Retina (tissue), 1 donor: Measurements from ENCODE around the gene COL23A1.
A peak's percentile ranks its signal among the peaks of the same experiment; 100 is the strongest.

Source experiments
- DNase-seq: peaks from one replicate; pipeline ENCODE4 v3.0.0-alpha.2; 2016

COL23A1 gene

DNA sequence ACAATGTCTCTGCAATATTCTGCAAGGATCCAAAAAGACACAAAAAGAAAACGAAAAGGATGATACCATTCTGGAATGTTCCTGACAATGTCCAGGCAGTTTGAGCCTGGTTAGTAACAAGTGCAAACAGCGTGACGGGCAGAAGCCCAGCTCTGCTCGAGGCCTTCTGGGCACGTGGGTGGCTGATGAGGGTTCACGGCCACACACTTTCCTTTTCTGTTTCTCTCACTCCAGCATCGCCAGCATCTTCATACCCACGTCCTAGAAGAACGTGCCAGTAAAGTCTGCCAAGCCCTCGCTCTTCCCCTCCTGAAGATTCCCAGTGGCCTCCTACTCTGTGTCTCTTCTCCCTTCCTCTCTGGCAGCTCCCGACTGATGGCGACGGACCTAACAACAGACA is 36.7 kb downstream of the COL23A1 start:
- DNase-seq, result no peak

DNA sequence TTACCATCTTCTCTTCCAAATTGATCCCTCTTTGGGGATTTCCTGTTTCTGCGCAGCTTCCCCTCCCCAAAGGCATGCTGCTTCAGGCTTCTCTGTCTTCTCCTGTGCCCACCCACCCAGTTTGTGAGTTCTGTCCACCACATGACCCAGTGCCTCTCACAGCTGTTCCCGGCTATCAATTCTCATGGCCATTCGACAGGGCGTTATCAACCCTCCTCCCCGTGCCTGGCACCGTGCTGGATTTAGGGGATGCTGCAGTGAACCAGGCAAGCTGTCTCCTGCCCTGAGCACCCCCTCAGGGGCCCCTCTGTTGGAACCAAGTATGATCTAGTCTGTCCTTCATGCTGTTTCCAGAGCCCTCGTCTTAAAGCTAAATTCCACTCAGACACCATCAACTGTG is 38.7 kb downstream of the COL23A1 start:
- DNase-seq, result no peak

DNA sequence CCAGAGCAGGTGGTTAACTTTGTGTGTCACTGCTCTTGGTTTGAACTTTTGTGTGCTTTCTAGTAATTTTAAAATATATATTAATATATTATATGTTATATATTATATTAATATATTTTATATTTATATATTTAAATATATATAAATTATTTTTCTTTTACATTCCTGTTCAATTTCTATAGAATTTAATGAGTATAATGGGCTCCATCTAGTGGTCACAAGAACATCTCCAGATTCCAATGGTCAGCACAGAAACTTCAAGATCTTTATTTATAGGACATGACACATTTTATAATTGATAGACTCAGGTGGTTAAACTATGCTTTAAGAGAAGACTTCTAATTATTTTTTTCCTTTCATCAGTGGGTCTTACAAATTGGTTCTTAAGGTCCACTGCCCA is 39.1 kb downstream of the COL23A1 start:
- no peak for DNase-seq

DNA sequence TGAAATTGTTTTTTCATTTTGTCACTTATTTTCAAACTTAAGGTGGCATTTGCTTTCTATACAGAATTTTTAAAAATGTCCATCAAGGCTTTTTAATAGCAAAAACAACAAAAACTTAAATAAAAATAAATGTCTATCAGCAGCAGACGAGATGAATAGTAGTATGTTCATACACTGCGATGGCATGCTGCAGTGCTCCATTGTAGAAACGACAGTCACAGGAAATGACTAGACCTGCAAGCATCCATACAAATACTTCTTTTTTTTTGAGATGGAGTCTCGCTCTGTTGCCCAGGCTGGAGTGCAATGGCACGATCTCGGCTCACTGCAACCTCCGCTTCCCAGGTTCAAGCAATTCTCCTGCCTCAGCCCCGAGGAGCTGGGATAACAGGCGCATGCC is 41.4 kb downstream of the COL23A1 start:
- no peak for DNase-seq

DNA sequence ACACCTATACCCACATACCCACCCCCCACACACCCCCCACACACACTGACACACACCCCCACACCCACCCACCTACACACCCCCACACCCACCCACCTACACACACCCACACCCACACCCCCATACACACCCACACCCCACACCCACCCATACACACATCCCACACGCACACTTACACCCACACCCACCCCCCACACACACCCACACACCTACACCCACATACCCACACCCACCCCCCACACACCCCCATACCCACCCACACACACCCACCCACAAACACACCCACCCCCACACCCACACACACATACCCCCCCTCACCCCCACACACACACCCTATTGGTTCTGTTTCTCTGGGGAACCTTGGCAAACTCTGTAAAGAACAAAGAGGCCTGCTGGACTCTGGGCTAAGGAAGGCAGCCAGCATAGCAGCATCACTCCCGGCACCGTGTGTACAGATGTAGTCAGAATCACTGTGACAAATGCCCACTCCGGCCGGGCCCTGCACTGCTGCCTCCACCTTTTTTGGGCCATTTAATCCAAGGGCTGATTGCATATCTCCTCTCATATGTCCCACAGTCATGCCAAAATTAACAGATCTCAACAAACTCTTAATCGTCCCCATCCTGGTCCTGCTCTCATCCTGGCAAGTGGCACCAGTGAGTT is 42.3 kb downstream of the COL23A1 start:
- no peak for DNase-seq

- DNase-seq, result no peak
Observed at GRCh38 chr5:178547052-178547666, 43.0 kb downstream of the COL23A1 start.

- no peak for DNase-seq
Observed at GRCh38 chr5:178546675-178547033, 43.5 kb downstream of the COL23A1 start.

GRCh38 chr5:178545941-178546674 is 44.1 kb downstream of the COL23A1 start:
- DNase-seq, result no peak

GRCh38 chr5:178545176-178545575 is 45.0 kb downstream of the COL23A1 start:
- DNase-seq, result no peak

DNA sequence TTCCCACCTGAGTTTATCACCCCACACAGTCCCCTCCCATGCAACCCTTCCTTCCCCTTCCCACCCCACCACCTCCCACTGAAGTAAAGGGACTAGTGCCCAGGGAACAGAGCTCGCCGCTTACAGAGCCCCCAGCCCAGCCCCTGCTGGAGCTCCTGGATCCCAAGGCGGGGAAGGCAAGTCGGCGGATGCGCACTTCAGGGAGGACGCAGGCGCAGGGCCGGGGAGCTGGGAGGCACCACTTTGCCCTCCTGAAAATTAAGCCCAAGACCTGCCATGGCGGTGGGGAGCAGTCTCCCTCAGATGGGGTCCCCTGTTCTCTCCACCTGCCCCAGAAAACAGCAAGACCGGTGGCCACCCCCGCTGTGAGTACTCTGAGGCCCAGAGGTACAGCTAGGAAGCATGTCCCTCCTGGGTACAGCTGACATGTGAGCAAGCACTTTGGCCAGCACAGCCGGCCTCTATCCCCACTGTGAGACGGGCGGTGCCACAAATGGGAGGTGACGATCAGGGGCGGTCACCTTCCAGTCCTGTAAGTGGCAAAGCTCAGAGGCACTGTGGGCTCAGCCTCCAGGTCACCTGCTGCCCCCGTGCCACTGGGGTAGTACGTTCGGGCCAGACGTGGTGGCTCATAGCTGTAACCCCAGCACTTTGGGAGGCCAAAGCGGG is 45.9 kb downstream of the COL23A1 start:
- no peak for DNase-seq

DNA sequence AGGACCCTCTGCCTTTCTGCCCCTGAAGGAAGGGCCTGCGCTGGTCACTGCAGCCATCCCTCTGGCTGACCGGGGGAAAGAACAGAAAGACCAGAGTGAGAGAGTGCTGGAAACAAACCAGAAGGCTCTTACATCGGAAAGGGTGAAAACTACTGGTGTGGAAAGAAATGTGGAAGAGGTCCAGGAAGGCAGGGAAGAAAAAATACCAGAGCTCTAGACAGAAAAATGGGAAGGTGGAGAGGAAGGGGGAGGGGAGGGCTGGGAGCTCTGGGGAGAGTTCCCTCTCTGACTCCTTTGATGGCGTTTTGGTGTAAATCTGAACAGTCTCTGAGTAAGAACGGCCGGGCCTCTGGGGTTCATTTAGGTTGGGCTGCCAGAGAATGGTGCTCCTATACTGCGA is 47.7 kb downstream of the COL23A1 start:
- DNase-seq, result no peak

DNA sequence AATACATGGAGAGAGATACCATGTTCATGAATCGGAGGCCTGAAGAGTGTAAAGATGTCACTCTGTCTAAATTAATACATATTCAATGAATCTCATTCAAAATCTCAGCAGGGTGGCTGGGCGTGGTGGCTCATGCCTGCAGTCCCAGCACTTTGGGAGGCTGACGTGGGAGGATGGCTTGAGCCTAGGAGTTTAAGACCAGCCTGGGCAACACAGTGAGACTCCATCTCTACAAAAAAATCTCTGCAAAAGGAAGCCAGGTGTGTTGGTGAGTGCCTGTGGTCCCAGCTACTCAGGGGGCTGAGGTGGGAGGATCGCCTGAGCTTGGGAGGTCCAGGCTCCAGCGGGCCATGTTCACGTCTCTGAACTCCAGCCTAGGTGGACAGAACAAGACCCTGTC is 49.7 kb downstream of the COL23A1 start:
- DNase-seq, result no peak

DNA sequence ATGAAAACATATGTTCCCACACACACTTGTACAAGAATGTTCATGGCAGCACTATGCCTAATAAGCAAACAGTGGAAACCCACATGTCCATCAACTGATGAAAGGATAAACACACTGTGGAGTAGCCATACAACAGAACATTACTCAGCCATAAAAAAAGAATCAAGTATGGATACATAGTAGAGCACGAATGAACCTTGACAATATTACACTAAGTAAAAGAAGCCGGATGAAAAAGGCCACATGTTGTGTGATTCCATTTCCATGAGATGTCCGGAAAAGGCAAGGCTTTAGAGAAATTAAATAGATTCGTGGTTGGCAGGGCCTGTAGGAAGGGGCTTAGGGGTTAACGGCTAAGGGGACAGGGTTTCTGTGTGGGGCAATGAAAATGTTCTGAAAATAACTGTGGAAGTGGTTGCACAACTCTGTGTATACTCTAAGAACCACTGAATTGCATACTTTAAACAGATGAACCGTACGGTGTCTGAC is 51.4 kb downstream of the COL23A1 start:
- DNase-seq, result no peak

GRCh38 chr5:178537467-178538371 is 52.5 kb downstream of the COL23A1 start:
- peak; percentile 43 for DNase-seq

DNA sequence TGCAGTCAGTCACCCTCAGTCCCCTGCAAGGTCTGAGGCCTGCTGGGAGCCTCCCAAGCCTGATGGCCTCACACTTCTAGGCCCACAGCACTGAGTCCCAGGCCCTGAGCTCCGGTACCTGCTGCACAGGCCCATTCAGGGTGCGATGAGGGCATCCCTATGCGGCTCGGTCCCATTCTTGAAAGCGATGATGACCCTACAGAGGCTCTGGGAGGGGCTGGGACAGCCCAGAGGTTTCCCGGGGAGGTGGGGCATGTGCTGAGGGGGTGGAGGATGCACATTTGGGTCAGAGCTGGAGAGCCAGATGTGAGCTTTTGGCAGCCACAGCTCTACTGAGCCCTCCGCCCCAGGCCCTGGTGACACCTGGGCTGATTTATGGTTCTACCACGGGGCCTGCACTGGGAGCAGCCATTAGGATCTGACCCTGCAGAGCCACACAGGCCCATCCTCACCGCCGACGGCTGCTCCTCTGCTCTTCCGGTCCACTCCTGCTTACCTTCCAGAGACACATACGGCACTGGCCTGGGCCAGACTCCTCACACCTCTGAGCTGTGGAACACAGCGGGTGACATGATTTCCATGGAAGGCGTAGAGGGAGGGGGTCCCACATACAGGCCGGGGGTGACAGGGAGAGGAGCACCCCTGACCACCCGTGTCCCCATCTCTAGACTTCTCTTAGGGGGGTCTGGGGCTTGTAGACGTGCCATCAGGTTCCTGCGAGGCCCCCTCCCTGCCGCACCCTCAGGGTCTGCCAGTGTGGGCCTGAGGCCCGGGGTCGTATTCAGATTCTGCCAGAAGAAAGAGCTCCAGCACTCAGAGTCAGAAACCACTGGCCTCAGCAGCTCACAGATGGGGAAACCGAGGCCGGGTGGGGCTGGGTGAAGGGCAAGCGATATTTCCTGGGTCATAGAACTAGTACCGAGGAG is 53.4 kb downstream of the COL23A1 start:
- DNase-seq, result no peak

- no peak for DNase-seq
Observed at GRCh38 chr5:178535299-178536175, 54.7 kb downstream of the COL23A1 start.

DNA sequence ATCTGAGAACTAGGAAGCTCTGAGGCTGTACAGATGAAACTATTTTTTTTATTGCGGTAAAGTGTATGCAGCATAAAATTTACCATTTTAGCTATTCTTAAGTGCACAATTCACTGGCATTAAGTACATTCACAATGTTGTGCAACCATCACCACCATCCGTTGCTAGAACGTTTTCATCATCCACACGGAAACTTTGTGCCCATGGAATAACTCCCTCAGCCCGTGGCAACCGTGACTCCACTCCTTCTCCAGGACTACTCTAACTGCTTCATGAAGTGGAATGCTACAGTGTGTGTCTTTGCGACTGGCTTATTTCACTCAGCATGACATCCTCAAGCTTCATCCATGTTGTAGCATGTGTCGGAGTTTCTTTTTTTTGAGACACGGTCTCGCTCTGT is 57.1 kb downstream of the COL23A1 start:
- no peak for DNase-seq

- DNase-seq, result no peak
Observed at GRCh38 chr5:178532666-178533065, 57.5 kb downstream of the COL23A1 start.

- DNase-seq, result no peak
Observed at GRCh38 chr5:178532236-178532635, 58.0 kb downstream of the COL23A1 start.

DNA sequence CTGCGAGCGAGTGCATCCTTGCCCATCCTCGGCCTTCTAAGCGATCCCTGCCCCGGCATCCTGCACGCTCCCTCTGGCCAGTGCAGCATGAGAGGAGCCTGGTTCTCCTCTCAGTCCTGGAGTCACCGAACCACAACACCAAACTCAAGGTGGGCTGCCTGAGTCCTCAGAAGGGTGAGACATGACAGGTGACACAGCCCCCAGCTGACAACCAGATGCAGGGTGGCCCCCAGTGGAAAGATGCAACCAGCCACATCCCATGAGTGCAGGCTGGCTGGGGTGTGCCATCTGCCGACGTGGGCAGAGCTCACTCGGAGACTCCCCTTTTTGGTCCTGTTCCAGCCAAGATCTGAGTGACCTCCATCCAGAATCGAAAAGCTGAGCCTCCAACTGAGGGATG is 58.4 kb downstream of the COL23A1 start:
- DNase-seq, result no peak
